ENCODE results near the gene HEXIM2. TPM values are rescaled to one million over a fixed set of nuclear protein-coding genes. Genes with fewer than 3 reads are reported as not detected.
A peak's percentile ranks its signal among the peaks of the same experiment; 100 is the strongest.

Gene HEXIM2
- total RNA-seq: 10 to 100 TPM in 1 of 4 donors, 1 to 10 TPM in 3; 1.2 to 10.8 (median 5.9) TPM

- 0% methylated on average over 31 of the region's 53 CpGs; no CpG with 5 or more reads in 1 of the 2 donors for whole genome bisulfite sequencing, 2 donors (ENCODE audit: low coverage in 1 of 2)
- TF ChIP-seq POLR2AphosphoS5 (IDR thresholded peaks at IDR 0.05) (peak; percentile 88 to 98 (median 96)), EP300 (IDR thresholded peaks at IDR 0.05; ENCODE audit: low read depth) (no peak), POLR2A (IDR thresholded peaks at IDR 0.05) (peak; percentile 91)
- TF ChIP-seq, protein P1, sequence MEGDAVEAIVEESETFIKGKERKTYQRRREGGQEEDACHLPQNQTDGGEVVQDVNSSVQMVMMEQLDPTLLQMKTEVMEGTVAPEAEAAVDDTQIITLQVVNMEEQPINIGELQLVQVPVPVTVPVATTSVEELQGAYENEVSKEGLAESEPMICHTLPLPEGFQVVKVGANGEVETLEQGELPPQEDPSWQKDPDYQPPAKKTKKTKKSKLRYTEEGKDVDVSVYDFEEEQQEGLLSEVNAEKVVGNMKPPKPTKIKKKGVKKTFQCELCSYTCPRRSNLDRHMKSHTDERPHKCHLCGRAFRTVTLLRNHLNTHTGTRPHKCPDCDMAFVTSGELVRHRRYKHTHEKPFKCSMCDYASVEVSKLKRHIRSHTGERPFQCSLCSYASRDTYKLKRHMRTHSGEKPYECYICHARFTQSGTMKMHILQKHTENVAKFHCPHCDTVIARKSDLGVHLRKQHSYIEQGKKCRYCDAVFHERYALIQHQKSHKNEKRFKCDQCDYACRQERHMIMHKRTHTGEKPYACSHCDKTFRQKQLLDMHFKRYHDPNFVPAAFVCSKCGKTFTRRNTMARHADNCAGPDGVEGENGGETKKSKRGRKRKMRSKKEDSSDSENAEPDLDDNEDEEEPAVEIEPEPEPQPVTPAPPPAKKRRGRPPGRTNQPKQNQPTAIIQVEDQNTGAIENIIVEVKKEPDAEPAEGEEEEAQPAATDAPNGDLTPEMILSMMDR (IDR thresholded peaks at IDR 0.05): no peak
- Histone ChIP-seq H3K27me3 (no peaks in the 10 kb centered on the region), H3K4me3 (peak within 1 kb of the TSS; percentile 59 to 85 (median 75)), H3K36me3 (no peaks in the 10 kb centered on the region), H3K9me3 (no peaks in the 10 kb centered on the region), H3K4me1 (peaks cover 19 to 47% (median 36%) of the 10 kb centered on the region in 4 donors), H3K27ac (peak within 1 kb of the TSS; percentile 94 to 99 (median 98))
- in situ Hi-C loops (cut with MboI; ENCODE audit: low pct_ligation_motif_present in 1 of 4, low pct_unique_long_range_greater_than_20kb in 1 of 4, low sequenced_read_pairs in 3 of 4) (no loop called here), intact Hi-C loops (cut with DNase I; ENCODE audit: low total_unique reads) (loop anchor here (2.0 kb wide), 1 partner anchor 15 kb away; no protein-coding TSS in a partner anchor)
- peak; percentile 99 for DNase-seq
These were observed at the start of gene HEXIM2 for GRCh38 chr17:45161288-45162024. Gene HEXIM2, plus strand, starts transcription at chr17:45161875. Its CDS starts 919 bp downstream, at chr17:45162794.

DNA sequence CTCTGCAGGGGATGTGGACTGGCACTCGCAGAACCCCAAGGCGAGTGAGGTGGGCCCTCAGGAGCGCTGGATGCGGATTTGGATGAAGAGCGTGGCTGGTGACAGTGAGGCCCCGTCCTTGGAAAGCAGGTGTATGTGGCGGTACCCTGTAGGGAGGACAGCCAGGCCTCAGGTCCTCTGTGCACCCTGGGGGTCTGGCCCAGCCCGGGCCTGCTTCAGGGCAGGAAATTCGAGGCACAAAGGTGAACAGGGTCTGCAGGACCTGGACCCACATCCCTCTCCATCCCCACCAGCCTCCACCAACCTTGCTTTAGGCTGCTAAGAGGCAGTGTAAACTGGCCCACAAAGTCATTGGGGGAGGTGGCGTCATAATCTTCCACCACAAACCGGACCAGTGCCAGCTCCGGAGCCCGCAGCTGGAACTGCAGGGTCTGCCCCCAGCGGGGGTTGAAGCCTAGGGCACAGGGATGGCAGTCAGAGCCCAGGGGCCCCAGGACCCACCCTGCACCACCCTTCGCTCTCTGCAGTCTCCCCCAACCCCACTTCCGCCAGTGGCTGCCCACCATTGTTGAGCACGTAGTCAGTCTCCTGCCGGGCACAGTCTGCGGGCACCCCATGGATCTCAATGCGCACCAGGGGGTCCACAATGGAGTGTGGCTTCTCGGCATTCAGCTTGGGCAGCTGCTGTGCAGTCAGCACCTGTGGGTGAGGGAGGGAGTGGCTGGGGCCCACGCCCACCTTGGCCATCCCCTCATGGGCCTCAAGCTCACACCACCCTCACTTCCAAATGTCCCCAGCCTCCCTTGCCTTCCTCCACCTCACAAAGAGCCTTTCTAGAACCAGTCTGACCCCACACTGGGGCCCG lies 48.9 kb upstream of the HEXIM2 start:
- Histone ChIP-seq H3K27ac (peak overlapping the region in 3 of 4 donors; percentile 67 to 79 (median 69)), H3K4me1 (peaks cover 0 to 18% (median 2%) of the 10 kb centered on the region in 4 donors), H3K27me3 (no peaks in the 10 kb centered on the region), H3K36me3 (no peaks in the 10 kb centered on the region), H3K9me3 (no peaks in the 10 kb centered on the region), H3K4me3 (no peak overlapping the region)
- no peak for TF ChIP-seq EP300 (IDR thresholded peaks at IDR 0.05; ENCODE audit: low read depth)
- no peak for TF ChIP-seq POLR2A (IDR thresholded peaks at IDR 0.05)
- TF ChIP-seq POLR2AphosphoS5 (IDR thresholded peaks at IDR 0.05): no peak
- TF ChIP-seq, protein P1 (IDR thresholded peaks at IDR 0.05): no peak
- 95% methylated on average over 23 of the region's 23 CpGs; no CpG with 5 or more reads in 1 of the 2 donors for WGBS, 2 donors (ENCODE audit: low coverage in 1 of 2)
- no peak for DNase-seq
- in situ Hi-C loops (cut with MboI; ENCODE audit: low pct_ligation_motif_present in 1 of 4, low pct_unique_long_range_greater_than_20kb in 1 of 4, low sequenced_read_pairs in 3 of 4) (no loop called here), intact Hi-C loops (cut with DNase I; ENCODE audit: low total_unique reads) (no loop called here)

DNA sequence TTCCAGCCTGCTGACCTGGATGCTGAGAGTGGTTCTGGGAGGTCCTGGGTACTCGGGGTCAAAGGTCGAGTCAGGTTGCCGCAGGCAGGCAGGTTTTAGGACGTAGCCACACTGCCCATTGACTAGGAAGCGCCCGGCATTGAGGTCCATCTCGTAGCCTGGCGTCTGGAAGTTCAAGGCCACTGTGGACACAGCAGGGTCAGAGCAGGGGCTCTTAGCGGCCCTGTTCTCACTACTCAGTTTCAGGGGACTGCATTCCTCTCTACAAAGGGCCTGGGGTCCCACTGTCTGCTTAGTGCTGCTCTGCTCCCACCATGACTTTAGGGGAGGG lies 48.3 kb upstream of the HEXIM2 start:
- Histone ChIP-seq H3K27ac (no peak overlapping the region), H3K4me1 (peaks cover 0 to 18% (median 2%) of the 10 kb centered on the region in 4 donors), H3K9me3 (no peaks in the 10 kb centered on the region), H3K4me3 (no peak overlapping the region), H3K27me3 (no peaks in the 10 kb centered on the region), H3K36me3 (no peaks in the 10 kb centered on the region)
- in situ Hi-C loops (cut with MboI; ENCODE audit: low pct_ligation_motif_present in 1 of 4, low pct_unique_long_range_greater_than_20kb in 1 of 4, low sequenced_read_pairs in 3 of 4) (no loop called here), intact Hi-C loops (cut with DNase I; ENCODE audit: low total_unique reads) (no loop called here)
- WGBS, 2 donors (ENCODE audit: low coverage in 1 of 2): 87% methylated on average over 8 of the region's 9 CpGs; no CpG with 5 or more reads in 1 of the 2 donors
- DNase-seq: no peak
- TF ChIP-seq POLR2A (IDR thresholded peaks at IDR 0.05) (no peak), EP300 (IDR thresholded peaks at IDR 0.05; ENCODE audit: low read depth) (no peak), POLR2AphosphoS5 (IDR thresholded peaks at IDR 0.05) (no peak)
- TF ChIP-seq, protein P1 (IDR thresholded peaks at IDR 0.05): no peak
